GM12892 (cell line): ENCODE measurements around the gene EGR4. TPM values are rescaled to one million over a fixed set of nuclear protein-coding genes. Genes with fewer than 3 reads are reported as not detected.

Source experiments
- DNase-seq: peaks from one replicate; pipeline ENCODE4 v3.0.0; 2011; ENCODE audit not compliant: insufficient read length
- FAIRE-seq: peaks from 2 replicates; lab custom pipeline; 2011; peaks lifted over from hg19 to GRCh38; lab: Jason Lieb, UNC
- POLR2A ChIP-seq: IDR thresholded peaks from 2 replicates; pipeline ENCODE4 v1.6.1; 2011; ENCODE audit warnings: low read depth, low read length, control low read depth
- POLR2AphosphoS5 ChIP-seq: IDR thresholded peaks from 2 replicates; pipeline ENCODE4 v1.6.1; 2011; ENCODE audit warnings: low read depth, low read length, control low read depth
- TAF1 ChIP-seq: IDR thresholded peaks from 2 replicates; pipeline ENCODE4 v1.6.1; 2011; ENCODE audit warnings: low read depth, mild to moderate bottlenecking, control low read depth, low read length, borderline replicate concordance
- polyA plus RNA-seq: library from polyadenylated mRNA; unstranded; fragments of >200 nt; gene quantifications from one replicate; pipeline ENCODE4 v1.2.1, GENCODE V29; 2012; ENCODE audit warnings: missing spikeins, inconsistent platforms; ENCODE audit not compliant: missing spikeins

Gene EGR4
- polyA plus RNA-seq: not detected

GRCh38 chr2:73293534-73294171 lies at the start of gene EGR4:
Gene EGR4 (minus strand): TSS chr2:73293548. CDS start chr2:73293317, 231 bp downstream.
- peak; percentile 93 for DNase-seq
- FAIRE-seq: peak; percentile 88
- TF ChIP-seq POLR2AphosphoS5 (no peak), POLR2A (no peak), TAF1 (no peak)

- DNase-seq (no peak), FAIRE-seq (no peak)
- TF ChIP-seq TAF1: no peak
- TF ChIP-seq POLR2AphosphoS5: no peak
- no peak for TF ChIP-seq POLR2A
Observed at GRCh38 chr2:73341039-73341438, 47.7 kb upstream of the EGR4 start.

GRCh38 chr2:73339201-73339600 lies 45.9 kb upstream of the EGR4 start:
- no peak for TF ChIP-seq POLR2AphosphoS5
- TF ChIP-seq TAF1: no peak
- no peak for TF ChIP-seq POLR2A
- DNase-seq (no peak), FAIRE-seq (no peak)

GRCh38 chr2:73337828-73338227 lies 44.5 kb upstream of the EGR4 start:
- TF ChIP-seq POLR2A: no peak
- TF ChIP-seq POLR2AphosphoS5: no peak
- no peak for TF ChIP-seq TAF1
- FAIRE-seq (no peak), DNase-seq (no peak)

- FAIRE-seq: no peak
- DNase-seq: no peak
- TF ChIP-seq POLR2A: no peak
- no peak for TF ChIP-seq POLR2AphosphoS5
- no peak for TF ChIP-seq TAF1
Observed at GRCh38 chr2:73334620-73335019, 41.3 kb upstream of the EGR4 start.

GRCh38 chr2:73334045-73334444 lies 40.7 kb upstream of the EGR4 start:
- TF ChIP-seq TAF1: no peak
- TF ChIP-seq POLR2A: no peak
- no peak for TF ChIP-seq POLR2AphosphoS5
- DNase-seq (no peak), FAIRE-seq (no peak)

- TF ChIP-seq POLR2A (no peak), POLR2AphosphoS5 (no peak), TAF1 (no peak)
- FAIRE-seq: no peak
- DNase-seq: no peak
Observed at GRCh38 chr2:73333564-73333963, 40.2 kb upstream of the EGR4 start.

- FAIRE-seq (no peak), DNase-seq (no peak)
- no peak for TF ChIP-seq POLR2AphosphoS5
- TF ChIP-seq POLR2A: no peak
- TF ChIP-seq TAF1: no peak
Observed at GRCh38 chr2:73324126-73324725, 30.9 kb upstream of the EGR4 start.

- DNase-seq (no peak), FAIRE-seq (no peak)
- TF ChIP-seq POLR2AphosphoS5: no peak
- TF ChIP-seq TAF1: no peak
- TF ChIP-seq POLR2A: no peak
Observed at GRCh38 chr2:73323551-73323950, 30.2 kb upstream of the EGR4 start.

- DNase-seq (no peak), FAIRE-seq (no peak)
- TF ChIP-seq TAF1 (no peak), POLR2AphosphoS5 (no peak)
Observed at GRCh38 chr2:73314441-73314840, 21.1 kb upstream of the EGR4 start.

- FAIRE-seq (no peak), DNase-seq (no peak)
- TF ChIP-seq POLR2A (no peak), TAF1 (no peak), POLR2AphosphoS5 (no peak)
Observed at GRCh38 chr2:73307720-73308119, 14.4 kb upstream of the EGR4 start.

- TF ChIP-seq POLR2AphosphoS5: no peak
- TF ChIP-seq POLR2A: no peak
- no peak for TF ChIP-seq TAF1
- no peak for DNase-seq
- no peak for FAIRE-seq
Observed at GRCh38 chr2:73301636-73302035, 8.3 kb upstream of the EGR4 start.
